NCI-H524 (cell line): ENCODE results near the gene GLA.

Source experiments
- DNase-seq, 2 experiments: peaks; one replicate each; lab custom pipeline; 2025; lab: John Stamatoyannopoulos, UW

The GLA gene

DNA sequence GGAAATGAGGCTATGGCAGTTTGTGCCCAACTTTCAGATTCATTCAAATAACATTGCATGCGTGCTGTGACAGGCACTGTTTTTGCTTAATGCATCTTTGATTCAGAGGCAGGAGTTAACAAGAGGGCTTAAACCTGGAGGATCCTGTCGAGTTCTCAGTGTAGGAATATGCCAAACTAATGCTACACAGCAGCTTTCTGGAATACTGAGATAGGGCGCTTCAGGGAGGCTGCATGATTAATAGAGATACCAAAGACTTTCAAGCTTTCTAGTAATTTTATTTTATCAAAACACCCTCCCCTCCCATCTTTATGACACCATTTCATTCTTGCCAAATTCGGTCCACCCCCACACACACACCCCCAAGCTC is 58.5 kb downstream of the GLA start:
- DNase-seq, result no peak

DNA sequence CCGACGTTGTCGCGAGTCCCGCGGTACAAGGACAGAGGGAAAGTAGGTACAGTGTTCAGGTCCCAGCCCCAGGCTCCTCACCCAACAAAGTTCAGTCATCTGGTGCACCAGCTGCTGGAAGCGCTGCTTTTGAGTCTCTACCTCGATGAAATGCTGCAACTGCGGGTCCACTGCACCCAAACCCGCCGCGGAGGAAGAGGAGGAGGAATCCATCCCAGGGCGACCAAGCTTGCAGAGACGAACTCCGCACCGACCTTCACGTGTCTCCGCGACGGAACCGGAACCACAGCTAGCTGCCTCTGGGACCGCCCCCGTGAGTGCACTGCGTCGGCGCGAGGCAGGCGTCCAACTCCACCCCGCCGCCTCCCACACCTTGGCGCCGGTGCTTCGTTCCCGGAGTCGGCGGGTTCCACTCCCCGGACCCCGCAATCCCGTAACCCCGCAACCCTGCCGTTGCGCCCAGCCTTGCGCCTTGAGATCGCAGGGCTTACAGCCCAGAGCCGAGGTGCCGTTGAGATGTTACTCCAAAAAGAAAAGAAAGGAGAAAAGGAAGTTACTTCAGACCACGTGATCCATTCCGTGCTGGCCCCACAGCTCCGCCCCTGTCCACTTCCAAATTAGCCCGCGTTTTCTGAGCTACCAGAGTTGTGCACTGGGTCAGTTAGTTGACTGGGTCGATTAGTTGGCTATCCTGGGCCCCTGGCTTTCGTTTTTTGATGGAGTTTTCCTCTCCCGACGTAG is 59.1 kb downstream of the GLA start, which contains the start of gene TIMM8A:
Gene TIMM8A (minus strand): TSS at position 291 of the 741 bp plus-strand sequence. CDS start 78 bp downstream, at position 213.
- DNase-seq, result peak; percentile 72 to 76

DNA sequence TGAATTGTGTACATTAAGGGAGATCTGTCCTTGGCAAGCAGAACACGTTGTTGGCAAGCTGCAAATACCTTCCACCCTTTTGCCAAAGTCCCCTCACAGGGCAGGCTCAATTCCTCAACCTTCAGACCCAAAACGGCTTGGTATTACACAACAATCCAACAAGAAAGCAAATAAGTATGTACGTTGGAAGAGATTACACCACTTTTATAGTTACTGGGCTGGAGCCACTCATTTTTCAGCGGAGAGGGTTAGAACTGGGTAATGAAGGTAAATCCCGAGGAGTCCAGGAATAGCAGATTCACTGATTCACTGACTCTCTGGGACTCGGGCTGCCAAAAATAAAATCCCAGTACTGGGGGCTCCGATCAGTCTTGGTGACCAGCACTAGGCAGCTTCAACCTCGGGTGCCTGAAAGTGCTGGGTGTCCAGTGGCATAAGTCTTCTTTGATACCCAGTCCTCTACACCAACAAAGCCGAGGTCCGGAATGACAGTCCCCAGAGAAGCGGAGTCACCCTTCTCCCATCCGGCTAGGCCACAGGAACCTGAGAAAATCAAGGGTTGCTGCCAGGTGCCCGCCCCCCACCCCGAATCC is 59.8 kb downstream of the GLA start:
- peak in 1 of 2 experiments; percentile 25 for DNase-seq
